Embryonic facial prominence (tissue), 1 donor: ENCODE results near the gene AZU1.

Source experiments
- DNase-seq: peaks from one replicate; pipeline ENCODE4 v3.0.0-alpha.2; 2016; ENCODE audit errors: extremely low spot score

Gene AZU1

DNA sequence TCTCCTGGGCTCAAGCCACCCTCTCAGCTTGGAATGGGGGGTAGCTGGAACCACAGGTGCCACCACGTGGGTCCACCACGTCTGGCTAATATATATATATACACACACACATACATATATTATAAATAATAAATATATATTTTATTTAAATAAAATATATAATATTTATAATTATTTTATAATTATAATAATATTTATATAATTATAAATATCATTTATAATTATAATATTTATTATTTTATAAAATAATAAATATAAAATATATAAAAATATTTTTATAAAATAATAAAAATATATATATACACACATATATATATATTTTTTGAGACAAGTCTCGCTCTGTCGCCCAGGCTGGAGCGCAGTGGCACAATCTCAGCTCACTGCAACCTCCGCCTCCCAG is 26.9 kb downstream of the AZU1 start:
- DNase-seq = no peak

DNA sequence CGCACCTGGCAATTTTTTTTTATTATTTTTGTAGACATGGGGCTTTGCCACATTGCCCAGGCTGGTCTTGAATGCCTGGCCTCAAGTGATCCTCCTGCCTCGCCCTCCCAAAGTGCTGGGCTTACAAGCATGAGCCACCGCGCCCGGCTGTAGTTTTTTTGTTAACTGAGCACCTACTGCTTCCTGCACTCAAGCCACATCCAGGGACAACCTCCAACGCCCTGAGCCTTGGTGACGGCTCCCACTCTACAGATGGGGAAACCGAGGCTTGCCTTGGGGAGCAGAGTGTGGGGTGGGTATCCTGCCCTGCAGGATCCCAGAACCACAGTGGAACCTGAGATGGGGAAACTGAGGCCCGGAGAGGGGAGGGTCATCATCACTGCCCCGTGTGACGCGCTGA is 27.5 kb downstream of the AZU1 start:
- no peak for DNase-seq

DNA sequence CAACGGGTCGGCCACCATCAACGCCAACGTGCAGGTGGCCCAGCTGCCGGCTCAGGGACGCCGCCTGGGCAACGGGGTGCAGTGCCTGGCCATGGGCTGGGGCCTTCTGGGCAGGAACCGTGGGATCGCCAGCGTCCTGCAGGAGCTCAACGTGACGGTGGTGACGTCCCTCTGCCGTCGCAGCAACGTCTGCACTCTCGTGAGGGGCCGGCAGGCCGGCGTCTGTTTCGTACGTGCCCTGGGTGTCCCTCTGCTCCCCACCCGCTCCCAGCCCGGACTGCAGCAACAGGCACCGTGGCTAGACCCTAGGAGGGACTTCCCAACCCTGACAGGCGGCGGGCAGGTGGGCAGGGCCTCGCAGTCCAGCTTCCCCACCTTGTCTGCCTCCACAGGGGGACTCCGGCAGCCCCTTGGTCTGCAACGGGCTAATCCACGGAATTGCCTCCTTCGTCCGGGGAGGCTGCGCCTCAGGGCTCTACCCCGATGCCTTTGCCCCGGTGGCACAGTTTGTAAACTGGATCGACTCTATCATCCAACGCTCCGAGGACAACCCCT is 28.0 kb downstream of the AZU1 start:
- DNase-seq = no peak

DNA sequence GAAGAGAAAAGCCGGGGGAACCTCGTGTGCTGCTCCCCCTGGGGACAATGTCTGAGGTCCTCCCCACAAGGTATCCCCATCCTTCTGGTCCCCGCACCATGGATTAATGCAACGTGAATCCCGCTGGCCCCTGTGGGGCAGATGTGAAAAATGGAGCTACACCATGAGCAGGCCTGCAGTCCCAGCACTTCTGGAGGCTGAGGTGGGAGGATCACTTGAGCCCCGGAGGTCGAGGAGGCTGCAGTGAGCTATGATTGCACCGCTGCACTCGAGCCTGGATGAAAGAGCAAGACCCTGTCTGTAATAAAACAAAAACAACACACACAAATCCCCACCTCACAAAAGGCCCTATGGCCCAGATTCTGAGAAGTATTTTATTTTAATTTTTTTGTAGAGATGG is 30.6 kb downstream of the AZU1 start:
- no peak for DNase-seq

DNA sequence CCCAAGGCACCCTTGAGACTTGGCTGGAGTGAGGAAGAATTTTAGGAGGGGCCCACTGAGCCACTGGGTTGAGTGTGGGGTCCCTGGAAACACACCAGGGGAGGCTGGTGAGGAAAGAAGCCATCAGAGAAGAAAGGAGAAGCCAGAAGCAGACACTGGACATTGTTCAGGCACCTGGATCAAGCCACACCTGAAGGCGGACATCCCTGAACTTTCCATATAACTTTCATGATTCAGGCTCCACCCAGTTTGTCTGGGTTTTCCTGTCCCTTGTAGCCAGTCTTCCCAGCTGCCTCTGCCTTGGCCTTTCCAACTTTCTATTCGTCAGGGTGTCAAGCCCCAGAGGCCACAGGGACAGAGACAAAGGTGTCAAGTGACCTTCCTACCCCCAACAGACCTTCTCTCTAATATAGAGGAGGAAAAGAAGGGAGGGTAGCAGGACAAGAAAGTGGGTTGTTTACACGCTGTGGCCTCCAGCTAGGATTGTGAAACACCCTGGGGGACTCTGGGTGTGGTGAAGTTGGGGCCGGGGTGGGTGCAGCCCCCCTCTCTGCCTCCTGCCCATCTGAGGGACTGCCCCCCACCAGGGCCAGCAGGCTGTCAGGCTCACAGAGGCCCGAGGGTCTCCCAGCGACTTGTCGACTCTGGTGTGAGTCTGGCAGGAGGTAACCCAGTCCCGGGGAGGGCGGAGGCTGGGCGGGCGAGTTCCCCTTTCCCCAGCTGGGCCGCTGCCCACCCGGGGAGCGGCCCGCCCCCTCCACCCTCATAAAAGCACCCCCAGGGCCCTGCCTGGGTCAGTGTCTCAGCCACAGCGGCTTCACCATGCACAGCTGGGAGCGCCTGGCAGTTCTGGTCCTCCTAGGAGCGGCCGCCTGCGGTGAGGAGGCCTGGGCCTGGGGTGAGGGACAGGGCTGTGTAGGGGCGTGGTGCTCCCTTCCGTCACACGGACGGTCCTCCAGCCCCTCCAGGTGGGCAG is 31.5 kb downstream of the AZU1 start, which contains the start of gene CFD:
TSS of gene CFD (plus strand) at position 797 of the 976 bp plus-strand sequence. CDS start at position 823, 26 bp downstream.
- no peak for DNase-seq

DNA sequence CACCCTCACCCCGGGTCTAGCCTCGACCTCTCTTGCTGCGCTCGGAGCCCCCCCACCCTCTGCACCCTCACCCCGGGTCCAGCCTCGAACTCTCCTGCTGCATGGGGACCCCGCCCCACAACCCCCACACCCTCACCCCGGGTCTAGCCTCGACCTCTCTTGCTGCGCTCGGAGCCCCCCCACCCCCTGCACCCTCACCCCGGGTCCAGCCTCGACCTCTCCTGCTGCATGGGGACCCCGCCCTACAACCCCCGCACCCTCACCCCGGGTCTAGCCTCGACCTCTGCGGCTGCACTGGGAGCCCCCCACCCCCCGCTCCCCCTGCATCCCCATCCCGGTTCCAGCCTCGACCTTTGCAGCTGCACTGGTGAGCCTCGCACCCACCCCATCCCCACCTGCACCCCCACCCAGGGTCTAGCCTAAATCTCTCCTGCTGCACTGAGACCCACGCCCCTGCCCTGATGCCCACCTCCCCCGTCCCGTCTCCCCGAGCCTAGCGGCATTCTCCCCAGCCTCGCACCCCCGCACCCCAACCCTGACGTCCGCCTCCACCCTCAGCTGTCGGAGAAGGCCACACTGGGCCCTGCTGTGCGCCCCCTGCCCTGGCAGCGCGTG is 33.6 kb downstream of the AZU1 start:
- no peak for DNase-seq

DNA sequence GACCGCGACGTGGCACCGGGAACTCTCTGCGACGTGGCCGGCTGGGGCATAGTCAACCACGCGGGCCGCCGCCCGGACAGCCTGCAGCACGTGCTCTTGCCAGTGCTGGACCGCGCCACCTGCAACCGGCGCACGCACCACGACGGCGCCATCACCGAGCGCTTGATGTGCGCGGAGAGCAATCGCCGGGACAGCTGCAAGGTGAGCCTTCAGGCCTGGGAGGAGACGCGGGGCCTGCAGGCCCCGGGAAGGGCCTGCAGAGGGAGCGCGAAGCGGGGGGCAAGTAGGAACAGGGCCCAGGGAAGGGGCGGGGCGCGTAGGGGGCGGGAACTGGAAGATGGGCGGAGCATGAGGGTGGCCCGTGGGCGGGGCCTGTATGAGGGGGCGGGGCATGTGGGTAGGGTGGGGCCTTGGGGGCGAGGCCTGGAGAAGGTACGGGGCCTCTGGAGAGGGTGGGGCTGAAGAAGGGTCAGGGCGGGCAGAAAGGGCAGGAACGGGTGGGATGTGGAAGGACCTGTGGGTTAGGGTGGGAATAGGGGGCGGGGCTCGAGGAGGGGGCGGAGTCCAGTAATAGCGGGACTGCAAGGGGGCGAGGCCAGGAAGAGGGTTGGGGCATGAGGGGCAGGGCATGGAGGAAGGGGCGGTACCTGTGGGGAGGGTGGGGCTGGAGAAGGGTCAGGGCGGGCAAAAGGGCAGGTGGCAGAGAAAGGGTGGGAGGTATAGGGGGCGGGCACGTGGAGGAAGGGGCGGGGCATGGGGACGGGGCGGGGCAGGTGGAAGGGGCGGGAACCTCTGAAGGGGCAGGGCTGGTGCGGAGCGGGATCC is 34.3 kb downstream of the AZU1 start:
- DNase-seq = no peak

DNA sequence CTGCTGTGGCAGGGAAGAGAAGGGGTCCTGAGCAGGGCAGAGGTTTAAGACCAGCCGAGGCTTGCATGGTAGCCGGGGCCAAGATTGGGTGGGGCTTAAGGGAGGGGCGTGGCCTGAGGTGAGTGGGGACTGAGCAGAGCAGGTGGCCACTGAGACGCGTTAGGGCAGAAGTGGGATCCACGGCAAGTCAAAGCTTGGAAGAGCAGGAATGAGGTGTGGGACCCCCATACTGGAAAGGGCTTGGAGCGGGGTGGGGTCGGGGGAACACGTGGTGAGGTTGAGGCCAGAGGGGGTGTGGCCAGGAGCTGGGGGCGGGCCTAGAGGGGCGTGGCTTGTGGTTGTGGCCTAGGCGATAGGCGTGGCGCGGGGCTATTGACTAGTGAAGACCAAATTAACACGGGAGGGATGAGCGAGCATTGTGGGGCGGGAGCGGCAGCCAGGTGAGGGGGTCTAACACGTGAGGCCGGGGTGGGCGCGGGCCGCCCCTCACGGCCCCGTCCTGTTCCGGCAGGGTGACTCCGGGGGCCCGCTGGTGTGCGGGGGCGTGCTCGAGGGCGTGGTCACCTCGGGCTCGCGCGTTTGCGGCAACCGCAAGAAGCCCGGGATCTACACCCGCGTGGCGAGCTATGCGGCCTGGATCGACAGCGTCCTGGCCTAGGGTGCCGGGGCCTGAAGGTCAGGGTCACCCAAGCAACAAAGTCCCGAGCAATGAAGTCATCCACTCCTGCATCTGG is 35.1 kb downstream of the AZU1 start:
- no peak for DNase-seq

DNA sequence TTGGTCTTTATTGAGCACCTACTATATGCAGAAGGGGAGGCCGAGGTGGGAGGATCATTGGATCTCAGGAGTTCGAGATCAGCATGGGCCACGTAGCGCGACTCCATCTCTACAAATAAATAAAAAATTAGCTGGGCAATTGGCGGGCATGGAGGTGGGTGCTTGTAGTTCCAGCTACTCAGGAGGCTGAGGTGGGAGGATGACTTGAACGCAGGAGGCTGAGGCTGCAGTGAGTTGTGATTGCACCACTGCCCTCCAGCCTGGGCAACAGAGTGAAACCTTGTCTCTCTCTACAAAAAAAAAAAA is 35.6 kb downstream of the AZU1 start:
- DNase-seq = no peak

DNA sequence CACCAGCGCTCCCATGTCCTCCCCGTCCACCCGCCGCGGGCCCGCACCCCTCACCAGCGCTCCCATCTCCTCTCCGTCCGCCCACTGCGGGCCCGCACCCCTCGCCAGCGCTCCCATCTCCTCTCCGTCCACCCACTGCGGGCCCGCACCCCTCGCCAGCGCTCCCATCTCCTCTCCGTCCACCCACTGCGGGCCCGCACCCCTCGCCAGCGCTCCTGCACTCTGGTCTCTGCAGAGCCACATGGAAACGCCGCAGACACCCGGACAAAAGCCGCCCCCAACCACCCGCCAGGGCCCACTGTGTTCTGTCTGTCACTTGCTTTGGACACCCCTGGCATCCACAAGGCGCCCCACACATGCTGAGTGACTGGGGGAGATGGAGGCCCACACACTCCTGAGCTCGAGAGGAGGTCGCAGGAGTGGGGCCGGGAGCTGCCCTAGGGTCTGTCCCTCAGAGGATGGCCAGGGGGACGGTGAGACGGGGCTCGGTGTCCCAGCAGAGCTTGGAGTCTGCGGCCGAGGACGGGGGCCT is 39.2 kb downstream of the AZU1 start:
- no peak for DNase-seq

DNA sequence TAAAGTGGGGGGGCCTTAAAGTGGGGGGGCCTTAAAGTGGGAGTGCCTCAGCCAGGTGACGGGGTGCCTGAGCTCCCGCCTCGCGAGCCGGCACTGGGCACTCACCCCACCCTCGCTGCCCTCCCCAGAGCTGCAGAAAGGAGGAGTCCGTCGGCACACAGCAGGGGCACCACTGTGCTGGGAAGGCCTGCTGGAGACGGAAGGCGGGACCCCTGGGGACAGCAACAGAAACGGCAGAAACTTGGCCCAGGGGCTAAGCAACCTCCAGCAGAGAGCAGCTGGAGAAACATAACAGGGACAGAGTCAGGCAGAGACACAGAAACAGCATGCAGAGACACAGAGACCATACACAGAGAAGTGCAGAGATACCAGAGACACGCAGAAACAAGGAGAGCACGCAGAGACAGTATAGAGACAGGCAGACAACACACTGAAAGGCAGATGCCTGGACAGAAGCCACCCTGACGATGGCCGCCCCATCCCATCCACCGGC is 39.7 kb downstream of the AZU1 start:
- DNase-seq = no peak

DNA sequence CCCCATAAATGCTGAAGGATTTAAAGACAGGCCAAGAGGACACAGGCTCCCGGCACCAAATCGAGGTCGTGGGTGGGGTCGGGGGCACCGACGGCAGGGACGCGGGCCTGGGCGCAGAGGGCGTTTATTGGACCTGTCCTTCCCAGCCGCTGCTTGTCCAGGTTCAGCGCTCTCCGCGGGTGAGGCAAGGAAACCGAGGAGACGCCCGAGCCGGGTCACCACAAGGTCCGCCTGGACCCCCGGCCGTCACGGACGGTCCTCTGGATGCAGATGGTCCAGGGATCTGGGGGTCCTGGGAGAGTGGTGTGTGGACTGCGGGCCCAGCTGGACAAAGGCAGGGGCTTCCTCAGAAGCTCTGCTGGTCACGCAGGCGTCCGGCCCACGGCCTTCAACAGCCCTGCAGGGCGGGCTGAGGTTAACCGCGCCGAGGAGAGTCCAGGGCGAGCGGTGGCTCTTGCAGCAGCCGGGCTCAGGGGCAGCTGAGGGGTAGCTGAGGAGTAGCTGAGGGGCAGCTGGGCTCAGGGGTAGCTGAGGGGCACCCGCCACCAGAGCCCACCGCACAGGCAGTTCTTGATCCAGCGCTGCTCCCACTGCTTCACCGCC is 40.3 kb downstream of the AZU1 start:
- no peak for DNase-seq

DNA sequence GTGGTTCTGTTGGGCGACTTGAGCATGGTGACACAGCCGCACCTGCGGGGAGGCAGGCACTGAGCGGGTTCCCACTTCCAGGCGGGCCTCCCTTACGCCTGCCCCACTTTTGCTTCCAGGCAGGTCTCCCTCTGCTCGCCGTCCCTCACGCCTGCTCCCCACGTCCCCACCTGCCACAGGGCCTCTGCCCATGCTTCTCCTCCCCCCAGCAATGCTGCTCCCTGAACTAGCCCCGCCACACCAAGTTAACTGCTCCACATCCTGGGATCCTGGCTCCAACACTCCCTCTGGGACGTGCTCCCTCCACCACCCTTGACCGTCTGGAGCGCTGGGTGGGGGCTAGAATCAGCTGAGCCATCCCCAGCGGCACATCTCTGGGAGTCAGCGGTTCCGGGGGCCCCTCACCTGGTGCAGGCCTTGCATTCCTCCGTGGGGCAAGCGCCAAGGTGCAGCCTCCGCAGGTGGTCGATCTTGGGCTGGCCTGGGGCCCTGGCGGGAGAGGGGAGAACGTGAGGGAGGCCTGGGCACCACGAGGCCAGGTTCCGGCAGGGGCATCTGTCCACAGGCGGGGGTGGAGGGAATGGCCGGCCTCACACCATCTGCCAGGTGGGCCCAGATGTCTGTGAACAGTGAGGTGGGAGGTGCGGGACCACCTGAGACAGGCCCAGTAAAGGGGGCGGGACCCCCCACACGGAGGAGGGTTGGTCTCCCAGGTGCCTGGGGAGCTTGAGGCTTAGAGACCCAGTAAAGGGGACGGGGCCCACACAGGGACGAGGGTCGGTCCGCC is 41.0 kb downstream of the AZU1 start:
- no peak for DNase-seq

DNA sequence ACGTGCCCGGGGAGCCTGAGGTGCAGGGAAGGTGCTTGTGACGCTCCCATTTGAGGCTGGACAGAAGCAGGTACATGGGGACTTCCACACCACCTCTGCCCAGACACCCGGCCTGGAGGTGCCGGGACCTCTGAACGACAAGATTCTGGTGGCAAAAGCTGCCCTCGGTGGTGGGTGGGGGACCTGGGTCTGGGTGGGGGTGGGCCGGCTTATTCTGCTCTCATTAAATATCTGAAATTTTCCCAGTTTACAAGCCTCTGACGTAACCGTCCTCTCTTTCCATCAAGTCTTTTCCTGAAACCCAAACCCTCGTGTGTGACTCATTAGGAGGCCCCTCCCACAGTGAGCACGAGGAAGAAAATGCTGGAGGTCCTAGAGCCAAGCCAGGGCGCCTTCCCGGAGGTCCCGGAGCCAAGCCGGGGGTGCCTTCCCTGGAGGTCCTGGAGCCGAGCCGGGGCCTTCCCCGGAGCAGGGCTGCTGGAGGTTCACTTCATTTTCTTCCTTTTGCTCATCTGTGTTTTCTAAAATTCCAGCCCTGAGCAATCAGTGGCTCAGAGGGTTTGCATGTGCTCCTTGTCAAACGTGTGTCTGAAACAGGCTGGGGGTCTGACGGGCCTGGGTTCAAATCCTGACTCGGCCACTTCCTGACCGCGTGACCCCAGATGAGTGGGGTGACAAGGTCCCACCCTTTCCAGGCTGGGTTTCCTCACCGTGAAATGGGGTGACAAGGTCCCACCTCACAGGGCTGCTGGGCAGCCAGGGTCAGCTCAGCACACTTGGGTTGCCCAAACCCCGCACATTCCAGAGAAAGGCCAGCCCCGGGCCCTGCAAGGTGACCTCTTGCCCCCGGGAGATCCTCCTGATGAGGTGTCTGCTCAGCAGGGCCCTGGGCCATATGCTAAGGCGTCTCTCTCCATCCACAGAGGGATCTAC is 41.9 kb downstream of the AZU1 start:
- DNase-seq = no peak

DNA sequence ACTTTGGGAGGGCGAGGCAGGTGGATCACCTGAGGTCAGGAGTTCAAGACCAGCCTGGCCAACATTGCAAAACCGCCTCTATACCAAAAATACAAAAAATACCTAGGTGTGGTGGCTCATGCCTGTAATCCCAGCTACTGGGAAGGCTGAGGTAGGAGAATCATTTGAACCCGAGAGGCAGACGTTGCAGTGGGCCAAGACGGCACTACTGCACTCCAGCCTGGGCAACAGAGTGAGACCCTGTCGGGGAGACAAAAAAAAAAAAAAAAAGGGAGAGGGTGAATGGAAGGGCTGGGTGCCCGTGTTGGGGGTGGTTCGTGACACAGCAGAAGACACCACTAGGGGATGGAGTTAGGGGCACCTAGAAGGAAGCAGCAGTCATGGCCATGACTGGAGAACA is 42.7 kb downstream of the AZU1 start:
- DNase-seq = no peak

DNA sequence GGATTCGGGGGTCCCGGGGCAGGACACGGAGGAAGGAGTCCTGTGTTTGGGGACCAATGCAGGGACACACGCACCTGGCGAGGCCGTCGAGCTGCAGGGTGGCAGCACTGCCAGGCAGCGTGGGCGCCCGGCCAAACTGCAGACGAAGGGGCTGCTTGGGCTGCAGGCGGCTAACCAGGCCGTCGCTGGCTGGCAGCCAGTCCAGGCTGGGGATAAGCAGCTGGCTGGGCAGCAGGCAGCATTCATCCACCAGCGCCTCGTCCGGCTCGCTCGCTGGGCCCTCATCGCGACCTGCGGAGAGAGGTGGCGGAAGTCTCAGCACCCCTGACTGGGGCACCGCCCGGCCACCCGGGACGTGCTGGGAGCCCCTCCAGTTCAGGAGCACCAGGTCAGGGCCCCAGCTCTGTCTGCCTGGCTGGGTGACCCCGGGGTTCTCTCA is 43.3 kb downstream of the AZU1 start:
- DNase-seq = no peak

DNA sequence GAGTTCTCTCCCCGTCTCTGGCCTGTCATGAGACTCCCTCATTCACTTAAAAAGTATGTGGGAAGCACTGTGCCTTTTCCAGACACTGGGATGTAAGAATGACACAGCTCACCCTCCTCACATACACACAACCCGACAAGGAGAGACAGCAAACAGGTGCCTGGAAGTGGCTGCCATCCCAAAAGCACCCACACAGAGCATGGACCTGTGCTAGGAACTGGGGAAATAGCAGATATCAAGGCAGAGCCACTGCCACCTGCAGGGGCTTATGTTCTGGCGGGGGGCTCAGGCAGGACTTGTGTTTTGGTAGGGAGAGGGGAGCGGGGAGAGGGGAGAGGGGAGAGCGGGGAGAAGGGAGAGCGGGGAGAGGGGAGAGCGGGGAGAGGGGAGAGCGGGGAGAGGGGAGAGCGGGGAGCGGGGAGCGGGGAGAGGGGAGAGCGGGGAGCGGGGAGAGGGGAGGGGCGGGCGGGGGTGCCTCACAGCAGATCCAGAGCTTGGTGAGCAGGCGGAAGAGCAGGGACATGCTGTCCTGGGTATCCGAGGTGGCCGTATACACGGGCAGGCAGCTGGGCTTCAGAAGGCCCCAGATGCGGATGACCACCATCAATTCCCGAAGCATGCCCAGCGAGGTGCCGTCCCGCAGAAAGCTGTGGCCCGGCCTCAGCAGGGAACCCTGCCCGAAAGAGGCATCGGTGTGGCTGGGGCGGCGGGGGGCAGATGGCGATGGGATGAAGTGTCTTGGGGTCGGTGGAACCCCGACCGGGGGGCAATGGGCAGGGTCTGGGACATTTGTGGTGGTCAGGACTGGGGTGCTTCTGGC is 44.0 kb downstream of the AZU1 start:
- DNase-seq = no peak
